Astrocyte of the spinal cord (primary cell): ENCODE measurements around the gene CPM.
"Not testable (repeated sequence)": the region's sequence is repeated elsewhere in the genome, so short reads cannot be mapped to it uniquely, and the experiment has no call there.

Experiments
- DNase-seq: peaks from one replicate; pipeline ENCODE4 v3.0.0; 2011; ENCODE audit warnings: low read depth, low spot score
- H3K4me3 ChIP-seq: 2 replicates; pipeline ENCODE4 v1.5.1; 2011; ENCODE audit warnings: low read depth, mild to moderate bottlenecking, low read length, moderate library complexity
- CTCF ChIP-seq: IDR thresholded peaks from 2 replicates; pipeline ENCODE4 v1.5.1; 2012; ENCODE audit warnings: low read depth, mild to moderate bottlenecking, low read length, inconsistent platforms
- in situ Hi-C: cut with HindIII; loops from 2 replicates; pipeline ENCODE4 v1.10.0; 2017; ENCODE audit warnings: low sequenced_read_pairs

Gene CPM

GRCh38 chr12:68844788-68845695, 87.9 kb downstream of the CPM start:
- no peak for DNase-seq
- no peak overlapping the region for H3K4me3 ChIP-seq
- in situ Hi-C loops = no loop called here
- TF ChIP-seq CTCF = no peak

GRCh38 chr12:68844318-68844745, 88.6 kb downstream of the CPM start:
- in situ Hi-C loops = no loop called here
- no peak for DNase-seq
- TF ChIP-seq CTCF = no peak
- H3K4me3 ChIP-seq = no peak overlapping the region

- no peak for DNase-seq
- in situ Hi-C loops = no loop called here
- no peak overlapping the region for H3K4me3 ChIP-seq
- TF ChIP-seq CTCF = no peak
Observed at GRCh38 chr12:68842784-68843567, 90.0 kb downstream of the CPM start.

- no peak for TF ChIP-seq CTCF
- H3K4me3 ChIP-seq = no peak overlapping the region
- in situ Hi-C loops = no loop called here
- DNase-seq = no peak
Observed at GRCh38 chr12:68842123-68842522, 90.8 kb downstream of the CPM start.

GRCh38 chr12:68841717-68842116, 91.3 kb downstream of the CPM start:
- in situ Hi-C loops = no loop called here
- no peak for DNase-seq
- no peak overlapping the region for H3K4me3 ChIP-seq
- TF ChIP-seq CTCF = no peak

- H3K4me3 ChIP-seq, DNase-seq, in situ Hi-C loops: not testable (repeated sequence)
Observed at GRCh38 chr12:68841175-68841574, 91.8 kb downstream of the CPM start.
